HG03139 (cell line): ENCODE results near the gene PTPRJ.
A peak's percentile ranks its signal among the peaks of the same experiment; 100 is the strongest.

Experiments used
- ATAC-seq: cut with Tn5 transposase; IDR thresholded peaks from one replicate; pipeline ENCODE4 v1.9.1; 2021; ENCODE audit not compliant: unreplicated experiment

Gene PTPRJ

DNA sequence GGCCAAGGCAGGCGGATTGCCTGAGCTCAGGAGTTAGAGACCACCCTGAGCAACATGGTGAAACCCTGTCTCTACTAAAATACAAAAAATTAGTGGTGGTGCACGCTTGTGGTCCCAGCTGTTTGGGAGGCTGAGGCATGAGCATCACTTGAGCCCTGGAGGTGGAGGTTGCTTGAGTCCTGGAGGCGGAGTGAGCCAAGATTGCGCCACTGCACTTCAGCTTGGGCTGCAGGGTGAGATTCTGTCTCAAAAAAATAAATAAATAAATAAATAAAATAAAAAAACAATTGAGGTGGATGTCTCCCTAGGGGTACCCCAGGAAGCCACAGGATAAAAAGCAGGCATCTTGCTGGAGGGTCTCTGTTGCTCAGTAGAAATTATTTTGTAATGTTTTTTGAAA lies 14.1 kb downstream of the PTPRJ start:
- no peak for ATAC-seq

DNA sequence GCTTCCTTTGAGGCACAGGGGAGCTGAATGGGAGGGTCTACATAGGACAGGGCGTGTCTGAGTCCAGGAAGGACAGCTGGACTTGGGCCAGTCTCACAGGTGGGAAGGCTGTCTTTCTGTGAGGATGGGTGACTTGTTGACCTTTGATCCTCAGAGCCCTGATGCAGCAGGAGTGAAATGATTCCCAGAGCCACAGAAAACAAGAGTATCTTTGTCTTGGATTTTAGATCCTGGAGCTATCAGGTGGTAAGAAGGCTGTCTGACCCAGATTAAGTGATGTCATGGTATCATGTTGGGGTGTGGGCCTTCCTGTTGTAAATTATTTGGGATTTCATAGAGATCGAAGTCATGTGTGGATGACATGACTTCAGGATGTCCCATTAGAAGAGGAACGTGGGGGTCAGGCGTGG lies 15.0 kb downstream of the PTPRJ start:
- no peak for ATAC-seq

- ATAC-seq = no peak
Observed at GRCh38 chr11:47997063-47998053, 17.0 kb downstream of the PTPRJ start.

DNA sequence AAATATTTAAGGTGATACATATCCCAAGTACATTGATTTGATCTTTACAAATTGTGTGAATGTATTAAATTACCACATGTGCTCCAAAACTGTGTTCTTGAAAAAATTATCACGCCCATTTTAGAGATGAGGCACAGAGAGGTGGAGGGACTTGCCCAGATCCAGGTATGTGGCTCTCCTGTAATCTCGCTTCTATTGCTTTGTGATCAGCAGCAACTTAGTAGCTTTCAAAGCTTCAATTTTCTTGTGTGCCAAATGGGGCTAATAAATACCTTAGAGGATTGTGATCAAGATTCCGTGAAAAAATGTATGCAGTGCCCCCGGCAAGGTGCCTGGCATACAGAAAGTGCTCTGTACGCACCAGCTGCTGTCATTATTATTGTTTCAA lies 18.0 kb downstream of the PTPRJ start:
- ATAC-seq = no peak

GRCh38 chr11:47998733-47999359 lies 18.5 kb downstream of the PTPRJ start:
- ATAC-seq = no peak

DNA sequence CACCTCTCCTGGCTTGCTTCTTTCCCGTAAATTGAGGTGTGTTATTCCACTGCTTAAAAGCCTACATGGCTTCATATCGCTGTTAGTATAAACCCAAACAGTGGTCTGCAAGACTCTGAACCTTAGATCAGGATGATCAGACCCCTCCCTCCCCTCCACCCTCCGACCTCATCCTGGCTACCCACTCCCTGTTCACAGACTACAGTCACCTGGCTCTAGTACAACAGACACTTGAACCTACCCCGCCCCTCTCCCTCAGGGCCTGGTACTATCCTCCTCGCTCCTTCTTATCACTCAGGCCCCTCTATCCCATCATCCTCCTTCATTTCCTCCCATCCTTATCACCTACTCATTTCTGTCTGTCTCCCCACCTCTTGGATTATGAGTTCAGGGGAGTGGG lies 20.1 kb downstream of the PTPRJ start:
- no peak for ATAC-seq

- ATAC-seq = peak; percentile 79
Observed at GRCh38 chr11:48001438-48002021, 21.2 kb downstream of the PTPRJ start.

GRCh38 chr11:48002561-48002960 lies 22.2 kb downstream of the PTPRJ start:
- ATAC-seq = no peak

DNA sequence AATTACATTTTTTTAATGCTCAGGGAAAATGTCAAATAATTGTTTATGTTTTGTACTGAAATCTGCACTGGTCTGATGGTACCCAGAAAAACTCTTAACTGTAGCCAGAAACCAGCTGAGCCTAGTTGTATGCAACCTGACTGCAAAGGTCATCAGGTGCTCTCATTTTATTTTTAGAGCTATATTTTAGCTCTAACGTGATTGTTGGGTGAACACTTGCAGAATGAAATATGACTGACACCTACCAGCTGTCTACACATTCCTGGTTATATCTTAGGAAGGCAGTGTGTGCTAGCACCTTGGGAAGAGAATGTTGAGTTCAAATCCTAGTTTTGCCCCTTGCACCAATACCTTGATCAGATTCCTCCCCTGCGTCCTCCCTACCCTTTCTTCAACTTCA lies 23.6 kb downstream of the PTPRJ start:
- ATAC-seq = no peak

DNA sequence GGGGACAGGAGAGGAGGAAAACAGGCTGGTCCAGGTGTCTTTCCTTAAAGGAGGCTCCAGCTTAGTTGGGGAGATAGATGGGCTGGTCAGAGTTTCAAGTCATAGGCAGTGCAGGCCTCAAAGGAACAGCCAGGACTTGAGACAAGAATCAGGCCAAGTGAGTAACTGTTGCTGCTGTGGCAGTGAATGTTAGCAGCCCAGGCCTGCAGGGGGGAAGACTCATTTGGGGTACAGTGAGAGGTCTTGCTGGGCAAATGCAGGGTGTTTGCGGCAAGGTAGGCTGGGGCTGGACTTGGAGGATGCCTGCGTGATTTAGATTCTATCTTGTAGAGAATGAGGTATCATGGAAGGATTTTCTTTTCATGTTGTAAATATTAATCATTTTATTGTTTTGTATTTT lies 24.1 kb downstream of the PTPRJ start:
- ATAC-seq = no peak

GRCh38 chr11:48005136-48005535 lies 24.8 kb downstream of the PTPRJ start:
- no peak for ATAC-seq

GRCh38 chr11:48005831-48006270 lies 25.5 kb downstream of the PTPRJ start:
- no peak for ATAC-seq

DNA sequence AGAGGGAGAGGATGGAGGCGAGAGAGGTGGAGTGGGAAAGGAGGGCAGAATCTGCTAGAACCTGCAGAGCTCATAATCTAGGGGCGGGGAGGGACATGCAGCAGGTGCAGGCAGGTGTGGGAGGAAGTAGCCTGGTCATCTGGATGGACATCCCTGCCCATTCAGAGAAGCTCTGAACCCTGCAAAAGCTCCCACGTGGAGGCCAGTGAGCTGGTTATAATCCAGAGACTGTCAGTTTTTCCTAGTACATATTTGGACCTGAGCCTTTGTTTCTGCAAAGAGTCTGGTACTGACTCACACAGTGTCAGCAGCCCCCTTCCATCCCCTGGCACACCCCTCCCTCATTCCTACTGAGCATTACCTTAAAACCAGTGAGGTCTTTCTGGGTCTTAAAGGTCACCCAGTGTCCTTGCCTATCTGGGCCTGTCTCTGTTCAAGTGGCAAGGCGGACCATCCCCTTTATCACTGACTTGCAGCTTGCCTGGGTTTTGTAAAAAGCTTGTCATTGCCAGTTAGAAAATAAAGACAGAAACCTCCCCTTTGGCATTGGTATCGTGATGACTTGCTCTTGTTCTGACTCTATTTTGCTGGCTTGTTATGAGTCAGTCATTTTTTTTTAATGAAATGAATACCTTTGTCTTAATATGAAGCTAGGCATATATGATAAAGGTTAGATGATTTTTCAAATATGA lies 26.1 kb downstream of the PTPRJ start:
- ATAC-seq = peak; percentile 47

- no peak for ATAC-seq
Observed at GRCh38 chr11:48007677-48008076, 27.3 kb downstream of the PTPRJ start.

DNA sequence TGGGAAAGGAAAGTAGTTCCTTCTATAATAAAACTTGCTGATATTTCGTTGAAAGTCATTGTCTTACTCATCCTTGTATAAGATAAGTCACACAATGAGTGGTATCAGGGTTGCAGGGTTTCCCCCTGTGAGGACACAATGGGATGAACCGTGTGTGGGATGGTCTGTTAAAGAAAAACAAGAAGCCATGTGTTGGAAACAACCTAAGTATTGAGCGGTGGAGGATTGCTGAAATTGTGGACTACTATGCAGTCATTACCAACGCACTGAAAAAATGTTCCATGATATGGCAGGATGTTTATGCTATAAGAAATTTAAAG lies 28.6 kb downstream of the PTPRJ start:
- no peak for ATAC-seq

GRCh38 chr11:48011102-48011797 lies 30.9 kb downstream of the PTPRJ start:
- ATAC-seq = no peak

- no peak for ATAC-seq
Observed at GRCh38 chr11:48011798-48012391, 31.5 kb downstream of the PTPRJ start.

- ATAC-seq = peak; percentile 80
Observed at GRCh38 chr11:48013269-48013901, 33.0 kb downstream of the PTPRJ start.

DNA sequence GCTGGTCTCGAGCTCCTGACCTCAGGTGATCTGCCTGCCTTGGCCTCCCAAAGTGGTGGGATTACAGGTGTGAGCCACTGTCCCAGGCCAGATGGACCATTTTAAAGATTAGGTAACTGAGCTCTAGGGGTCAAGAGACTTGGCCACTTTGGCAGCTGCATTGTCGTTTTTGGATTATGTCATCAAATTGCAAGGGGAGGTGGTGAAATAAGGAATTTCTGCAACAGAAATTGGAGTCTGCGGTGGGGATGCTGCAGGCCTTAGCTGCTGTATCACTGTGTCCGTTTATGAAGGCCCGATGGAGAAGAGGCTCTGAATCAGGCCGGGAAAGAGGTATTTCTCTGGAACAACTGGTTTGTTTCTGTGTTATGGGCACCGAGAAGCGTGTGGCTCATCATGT lies 34.6 kb downstream of the PTPRJ start:
- no peak for ATAC-seq
